H1 (cell line): ENCODE measurements around the gene SEMA4D. TPM values are rescaled to one million over a fixed set of nuclear protein-coding genes. Genes with fewer than 3 reads are reported as not detected.
A peak's percentile ranks its signal among the peaks of the same experiment; 100 is the strongest.

Source experiments
- CTCF ChIA-PET: fragments of 300-600 bp; sonication (Branson Sonifier 250); formaldehyde crosslinking; loops from one replicate; lab custom pipeline; 2021; ENCODE audit not compliant: partially characterized antibody; lab: Charles Lee
- POLR2A ChIA-PET: fragments of 300-600 bp; sonication (Branson Sonifier 250); formaldehyde crosslinking; loops from one replicate; lab custom pipeline; 2021; ENCODE audit warnings: inconsistent platforms; ENCODE audit not compliant: partially characterized antibody; lab: Charles Lee
- DNase-seq, 2 experiments: peaks; one replicate each; pipeline versions ENCODE4 v3.0.0 to v3.0.0-alpha.2; 2010 to 2022; ENCODE audit warnings: low spot score in 2 of 2, low read depth in 1 of 2, mixed read lengths in 1 of 2
- FAIRE-seq: peaks from 2 replicates; lab custom pipeline; 2011; peaks lifted over from hg19 to GRCh38; lab: Jason Lieb, UNC
- H2AFZ ChIP-seq: 2 replicates; pipeline ENCODE4 v1.8.1; 2012; ENCODE audit warnings: low read length, inconsistent platforms
- H2AK5ac ChIP-seq: 2 replicates; pipeline ENCODE4 v1.6.1; 2013; ENCODE audit warnings: low read depth, low read length
- H2BK120ac ChIP-seq: replicated peaks from 2 replicates; pipeline ENCODE3; 2013; ENCODE audit warnings: low read depth, low read length, inconsistent platforms
- H2BK12ac ChIP-seq: 2 replicates; pipeline ENCODE4 v1.6.1; 2013; ENCODE audit warnings: low read depth, low read length
- H2BK15ac ChIP-seq: 2 replicates; pipeline ENCODE4 v1.6.1; 2013; ENCODE audit warnings: low read length
- H2BK20ac ChIP-seq: 2 replicates; pipeline ENCODE4 v1.6.1; 2013; ENCODE audit warnings: low read length
- H2BK5ac ChIP-seq: 2 replicates; pipeline ENCODE4 v1.6.1; 2013; ENCODE audit warnings: low read depth, low read length
- H3K14ac ChIP-seq: 2 replicates; pipeline ENCODE4 v1.6.1; 2013; ENCODE audit warnings: inconsistent platforms; ENCODE audit not compliant: insufficient read length
- H3K18ac ChIP-seq: 2 replicates; pipeline ENCODE4 v1.6.1; 2013; ENCODE audit warnings: low read length; ENCODE audit errors: extremely low read depth
- H3K23ac ChIP-seq: 2 replicates; pipeline ENCODE4 v1.6.1; 2013; ENCODE audit warnings: inconsistent platforms; ENCODE audit not compliant: insufficient read length
- H3K23me2 ChIP-seq: 2 replicates; pipeline ENCODE4 v1.6.1; 2013; ENCODE audit warnings: low read depth, low read length
- H3K27ac ChIP-seq: 2 replicates; pipeline ENCODE4 v1.6.1; 2011; ENCODE audit warnings: low read depth, low read length, inconsistent platforms
- H3K27me3 ChIP-seq, 4 experiments: replicated peaks in 1 of 4; 1 replicate in 1 of 4; 2 replicates in 3 of 4; pipeline versions ENCODE4 v1.6.1 to v1.8.1; 2011 to 2013; ENCODE audit warnings: low read length in 3 of 4, mild to moderate bottlenecking in 3 of 4, inconsistent platforms in 2 of 4, mixed read lengths in 2 of 4, moderate library complexity in 1 of 4; ENCODE audit not compliant: control insufficient read depth in 3 of 4, insufficient read depth in 3 of 4; ENCODE audit errors: extremely low read depth in 1 of 4
- H3K36me3 ChIP-seq, 4 experiments: 2 replicates each; pipeline versions ENCODE4 v1.6.1 to v1.8.1; 2011 to 2013; ENCODE audit warnings: mild to moderate bottlenecking in 4 of 4, low read length in 3 of 4, moderate library complexity in 2 of 4, control low read depth in 1 of 4, inconsistent platforms in 1 of 4; ENCODE audit not compliant: insufficient read depth in 4 of 4, control insufficient read depth in 2 of 4
- H3K4ac ChIP-seq: replicated peaks from 2 replicates; pipeline ENCODE3; 2013; ENCODE audit warnings: low read length, low read depth, mixed read lengths, inconsistent platforms; ENCODE audit not compliant: insufficient read length
- H3K4me1 ChIP-seq, 4 experiments: replicated peaks in 1 of 4; 1 replicate in 1 of 4; 2 replicates in 3 of 4; pipeline versions ENCODE4 v1.6.1 to v1.8.1; 2011 to 2013; ENCODE audit warnings: low read length in 3 of 4, inconsistent platforms in 2 of 4, mixed read lengths in 1 of 4; ENCODE audit not compliant: insufficient read depth in 4 of 4, control insufficient read depth in 3 of 4
- H3K4me2 ChIP-seq, 2 experiments: 2 replicates each; pipeline versions ENCODE4 v1.6.1 to v1.8.1; 2011 to 2013; ENCODE audit warnings: low read depth in 2 of 2, low read length in 2 of 2, control low read depth in 1 of 2, inconsistent platforms in 1 of 2, mild to moderate bottlenecking in 1 of 2; ENCODE audit not compliant: insufficient read depth in 1 of 2
- H3K4me3 ChIP-seq, 4 experiments: fragments of 200-600, 300-600 bp in 1 of 4; sonication (generic), shearing (Covaris generic), sonication (Bioruptor Twin) in 1 of 4; 2 replicates each; pipeline versions ENCODE4 v1.5.1 to v1.8.1; 2011 to 2016; ENCODE audit warnings: low read length in 4 of 4, low read depth in 3 of 4, control low read depth in 2 of 4, inconsistent platforms in 2 of 4, mild to moderate bottlenecking in 2 of 4, mixed read lengths in 1 of 4, moderate library complexity in 1 of 4; ENCODE audit not compliant: insufficient read depth in 2 of 4; ENCODE audit errors: extremely low read depth in 1 of 4
- H3K56ac ChIP-seq: replicated peaks from 2 replicates; pipeline ENCODE3; 2013; ENCODE audit warnings: low read depth, mild to moderate bottlenecking, mixed read lengths, low read length, inconsistent platforms; ENCODE audit not compliant: insufficient read length
- H3K79me1 ChIP-seq: 2 replicates; pipeline ENCODE4 v1.6.1; 2013; ENCODE audit warnings: low read depth, low read length, control low read depth
- H3K79me2 ChIP-seq, 2 experiments: 2 replicates each; pipeline versions ENCODE4 v1.6.1 to v1.8.1; 2012 to 2013; ENCODE audit warnings: low read length in 2 of 2, mild to moderate bottlenecking in 2 of 2, inconsistent platforms in 1 of 2; ENCODE audit not compliant: insufficient read depth in 2 of 2, control insufficient read depth in 1 of 2
- H3K9ac ChIP-seq, 4 experiments: replicated peaks in 1 of 4; 1 replicate in 1 of 4; 2 replicates in 3 of 4; pipeline versions ENCODE4 v1.6.1 to v1.8.1; 2011 to 2013; ENCODE audit warnings: low read depth in 3 of 4, low read length in 3 of 4, control low read depth in 2 of 4, mild to moderate bottlenecking in 2 of 4, moderate library complexity in 2 of 4, inconsistent platforms in 1 of 4; ENCODE audit errors: extremely low read depth in 1 of 4
- H3K9me3 ChIP-seq, 2 experiments: 2 replicates each; pipeline versions ENCODE4 v1.6.1 to v1.8.1; 2012 to 2013; ENCODE audit warnings: mild to moderate bottlenecking in 2 of 2, moderate library complexity in 2 of 2, control low read depth in 1 of 2, inconsistent platforms in 1 of 2, low read depth in 1 of 2, low read length in 1 of 2, mixed read lengths in 1 of 2; ENCODE audit not compliant: insufficient read depth in 2 of 2
- H4K20me1 ChIP-seq, 2 experiments: replicated peaks in 1 of 2; 2 replicates each; pipeline versions ENCODE3 to v1.8.1; 2011 to 2013; ENCODE audit warnings: inconsistent platforms in 2 of 2, low read length in 2 of 2, mild to moderate bottlenecking in 1 of 2; ENCODE audit not compliant: insufficient read depth in 2 of 2, control insufficient read depth in 1 of 2
- H4K5ac ChIP-seq: 2 replicates; pipeline ENCODE4 v1.6.1; 2013; ENCODE audit warnings: low read length, low read depth, mixed read lengths, inconsistent platforms; ENCODE audit not compliant: insufficient read length
- H4K8ac ChIP-seq: 2 replicates; pipeline ENCODE4 v1.8.0; 2013; ENCODE audit warnings: mild to moderate bottlenecking, moderate library complexity, low read length, inconsistent platforms; ENCODE audit not compliant: insufficient read depth; ENCODE audit errors: extremely low read depth
- H4K91ac ChIP-seq: replicated peaks from 2 replicates; pipeline ENCODE3; 2013; ENCODE audit warnings: low read length, mixed read lengths, inconsistent platforms; ENCODE audit not compliant: insufficient read length
- CHD2 ChIP-seq: IDR thresholded peaks from 2 replicates; pipeline ENCODE4 v1.6.1; 2012; ENCODE audit warnings: low read length, improper control_type of control experiment
- FOSL1 ChIP-seq: IDR thresholded peaks from 2 replicates; pipeline ENCODE4 v1.6.1; 2011; ENCODE audit warnings: mild to moderate bottlenecking, low read depth, low read length, moderate library complexity; ENCODE audit not compliant: insufficient read depth
- GABPA ChIP-seq: IDR thresholded peaks from 2 replicates; pipeline ENCODE4 v1.6.1; 2011; ENCODE audit warnings: mild to moderate bottlenecking, low read length, moderate library complexity, borderline replicate concordance; ENCODE audit not compliant: insufficient read depth
- SIRT6 ChIP-seq: IDR thresholded peaks from one replicate; pipeline ENCODE4 v1.7.1; 2012; ENCODE audit warnings: low read length, inconsistent platforms
- WGBS, 2 experiments: shearing (Covaris generic) in 1 of 2; methylation state at CpG; one replicate each; pipeline versions ENCODE4 v1.1.6 to v1.1.7; 2013 to 2015; ENCODE audit warnings: low lambda C conversion rate in 2 of 2, mixed read lengths in 2 of 2, inconsistent platforms in 1 of 2, low coverage in 1 of 2, missing lambda C conversion rate in 1 of 2; ENCODE audit not compliant: insufficient replicate concordance in 2 of 2, insufficient coverage in 1 of 2, insufficient read length in 1 of 2; ENCODE audit errors: extremely low coverage in 1 of 2, missing lambda C conversion rate in 1 of 2; 5-methylcytosine and 5-hydroxymethylcytosine counted together
- polyA plus RNA-seq, 7 experiments: library from polyadenylated mRNA; depleted of rRNA in 3 of 7; stranded (reverse) in 5 of 7; unstranded in 2 of 7; fragments of >200 nt in 5 of 7; fragments of 200-250 nt in 2 of 7; gene quantifications; 1 replicate in 5 of 7; 2 replicates in 1 of 7; 4 replicates in 1 of 7; pipeline versions ENCODE4 v1.2.1 to v1.2.3, GENCODE V29; 2011 to 2013; ENCODE audit warnings: missing spikeins in 2 of 7, mixed read lengths in 2 of 7
- total RNA-seq: library from RNA; stranded (reverse); fragmentation: NEBNext Ultra II Directional; extraction: Animal tissue kit (Norgen Biotek cat#: 25700); gene quantifications from 2 replicates; pipeline ENCODE4 v1.2.1, GENCODE V29; 2021

SEMA4D gene
- total and polyA plus RNA-seq, 2 of the 8 experiments (the other 6 are each of a cell fraction or from before 2014, with no cell fraction given): 21.0 to 70.4 TPM

- 89% methylated on average over 9 of the region's 9 CpGs; no CpG with 5 or more reads in 1 of the 2 experiments for WGBS, 2 experiments
- no peak overlapping the region; the same call in 1 of the 2 replicates for H2AK5ac ChIP-seq
- no peaks in the 10 kb centered on the region for H3K36me3 ChIP-seq
- H3K14ac ChIP-seq: no peak overlapping the region
- H3K56ac ChIP-seq: no peak overlapping the region
- no peaks in the 10 kb centered on the region for H3K27me3 ChIP-seq
- peaks cover 21 to 99% of the 10 kb centered on the region in 2 experiments for H3K79me2 ChIP-seq
- H3K23ac ChIP-seq: no peak overlapping the region
- H2BK15ac ChIP-seq: no peak overlapping the region
- peaks cover 10 to 23% of the 10 kb centered on the region in 2 experiments for H4K20me1 ChIP-seq
- 0 out of 2 replicates have a peak overlapping the region, but pooled peaks have one; percentile 29 for H2BK5ac ChIP-seq
- H3K4me2 ChIP-seq: no peak overlapping the region
- H3K79me1 ChIP-seq: peaks cover 24% of the 10 kb centered on the region
- no peak for DNase-seq
- no peak overlapping the region for H2BK120ac ChIP-seq
- no peak overlapping the region for H4K5ac ChIP-seq
- peak overlapping the region; percentile 7; the same call in 1 of the 2 replicates for H4K8ac ChIP-seq
- TF ChIP-seq FOSL1: no peak
- no peak for TF ChIP-seq CHD2
- no peak for TF ChIP-seq GABPA
- no peak for TF ChIP-seq SIRT6
- TF ChIP-seq, all 59 proteins: peak for 0
- H3K4me1 ChIP-seq: peaks cover 15 to 51% (median 25%) of the 10 kb centered on the region in 4 experiments
- POLR2A ChIA-PET: interaction anchor here (0.9 to 1.6 kb wide), 3 partner anchors 8 to 62 kb away, joined by 3 to 4 read pairs (median 3); no protein-coding TSS in a partner anchor
- no peak overlapping the region for H3K4me3 ChIP-seq
- FAIRE-seq: no peak
- peaks cover under 1% of the 10 kb centered on the region; the same call in 1 of the 2 replicates for H3K23me2 ChIP-seq
- H4K91ac ChIP-seq: peak overlapping the region; percentile 68
- 0 out of 2 replicates have a peak overlapping the region, but pooled peaks have one; percentile 6 for H2BK12ac ChIP-seq
- no peak overlapping the region for H3K18ac ChIP-seq
- H3K9me3 ChIP-seq: no peaks in the 10 kb centered on the region
- H3K9ac ChIP-seq: no peak overlapping the region
- H2AFZ ChIP-seq: no peak overlapping the region
- CTCF ChIA-PET: interaction anchor here (1.3 to 4.3 kb wide), 2 partner anchors 29 to 62 kb away, joined by 3 to 18 read pairs; no protein-coding TSS in a partner anchor
- H3K4ac ChIP-seq: no peak overlapping the region
- no peak overlapping the region for H3K27ac ChIP-seq
- no peak overlapping the region for H2BK20ac ChIP-seq
Measured at GRCh38 chr9:89491694-89492093, 6.2 kb downstream of the SEMA4D start.
